Cardiac fibroblast (primary cell): ENCODE data around the gene XYLT1.

ENCODE experiments used
- DNase-seq, 2 donors: peaks; one replicate each; pipeline versions ENCODE4 v3.0.0 to v3.0.0-alpha.2; 2010; ENCODE audit warnings: low read depth in 2 of 2
- H3K4me3 ChIP-seq, 2 donors: replicated peaks in 1 of 2; 1 replicate in 1 of 2; 2 replicates in 1 of 2; pipeline ENCODE4 v1.5.1; 2011; ENCODE audit warnings: low read depth in 2 of 2, low read length in 2 of 2, mild to moderate bottlenecking in 2 of 2, moderate library complexity in 1 of 2
- CTCF ChIP-seq: IDR thresholded peaks from one replicate; pipeline ENCODE4 v1.5.1; 2011; ENCODE audit warnings: low read depth, mild to moderate bottlenecking, low read length, inconsistent platforms

Gene XYLT1

GRCh38 chr16:17276610-17277009 is 194.2 kb downstream of the XYLT1 start:
- no peak for DNase-seq
- TF ChIP-seq CTCF, result no peak
- no peak overlapping the region for H3K4me3 ChIP-seq

GRCh38 chr16:17276010-17276530 is 194.7 kb downstream of the XYLT1 start:
- TF ChIP-seq CTCF, result no peak

GRCh38 chr16:17275076-17276009 is 195.4 kb downstream of the XYLT1 start:
- no peak for TF ChIP-seq CTCF
- no peak for DNase-seq
- no peak overlapping the region for H3K4me3 ChIP-seq

More at GRCh38 chr16:17276010-17276530, 194.7 kb downstream of the XYLT1 start:
- no peak for DNase-seq
- no peak overlapping the region for H3K4me3 ChIP-seq

GRCh38 chr16:17273142-17273561 is 197.6 kb downstream of the XYLT1 start:
- no peak for TF ChIP-seq CTCF
- no peak overlapping the region for H3K4me3 ChIP-seq
- DNase-seq, result peak; percentile 59 to 85

- H3K4me3 ChIP-seq, result no peak overlapping the region
- TF ChIP-seq CTCF, result no peak
- no peak for DNase-seq
Measured at GRCh38 chr16:17272716-17273115, 198.0 kb downstream of the XYLT1 start.

- H3K4me3 ChIP-seq, result no peak overlapping the region
Measured at GRCh38 chr16:17271687-17272086, 199.1 kb downstream of the XYLT1 start.

More at GRCh38 chr16:17271687-17272086, 199.1 kb downstream of the XYLT1 start:
- DNase-seq, result peak in 1 of 2 donors; percentile 5
- no peak for TF ChIP-seq CTCF
